Neuron (in vitro differentiated cells): Measurements from ENCODE around the gene SRSF12.

Experiments used
- H2AFZ ChIP-seq: one replicate; pipeline ENCODE4 v1.6.1; 2013; ENCODE audit warnings: low read depth, mild to moderate bottlenecking, inconsistent platforms, low read length, moderate library complexity
- H3K27me3 ChIP-seq: one replicate; pipeline ENCODE4 v1.6.1; 2013; ENCODE audit warnings: low read length; ENCODE audit not compliant: insufficient read depth
- H3K36me3 ChIP-seq: one replicate; pipeline ENCODE4 v1.6.1; 2013; ENCODE audit warnings: low read length; ENCODE audit not compliant: insufficient read depth
- H3K4me1 ChIP-seq: one replicate; pipeline ENCODE4 v1.6.1; 2013; ENCODE audit warnings: low read length; ENCODE audit not compliant: insufficient read depth
- H3K4me3 ChIP-seq: 2 replicates; pipeline ENCODE4 v1.5.1; 2013; ENCODE audit warnings: mild to moderate bottlenecking, low read length, moderate library complexity
- H3K9me3 ChIP-seq: one replicate; pipeline ENCODE4 v1.6.1; 2013; ENCODE audit warnings: low read length

Gene SRSF12

GRCh38 chr6:89117211-89118108, at the start of gene SRSF12:
TSS of gene SRSF12 (minus strand) at chr6:89118071. CDS start at chr6:89117887, 184 bp downstream.
- peaks cover 12% of the 10 kb centered on the region for H3K4me1 ChIP-seq
- H3K27me3 ChIP-seq = no peaks in the 10 kb centered on the region

GRCh38 chr6:89162047-89162371, 44.1 kb upstream of the SRSF12 start:
- Histone ChIP-seq H3K4me1 (no peaks in the 10 kb centered on the region), H3K9me3 (no peaks in the 10 kb centered on the region)

More at GRCh38 chr6:89117211-89118108, at the start of gene SRSF12:
- Histone ChIP-seq H3K36me3 (peaks cover 4% of the 10 kb centered on the region), H2AFZ (peak within 1 kb of the TSS; percentile 100), H3K4me3 (peak within 1 kb of the TSS; percentile 84), H3K9me3 (no peaks in the 10 kb centered on the region)

GRCh38 chr6:89161326-89162046, 43.6 kb upstream of the SRSF12 start:
- Histone ChIP-seq H2AFZ (no peak overlapping the region), H3K4me1 (no peaks in the 10 kb centered on the region), H3K27me3 (no peaks in the 10 kb centered on the region), H3K9me3 (no peaks in the 10 kb centered on the region), H3K36me3 (peaks cover 8% of the 10 kb centered on the region), H3K4me3 (no peak overlapping the region)

More at GRCh38 chr6:89162047-89162371, 44.1 kb upstream of the SRSF12 start:
- Histone ChIP-seq H3K36me3 (peaks cover 8% of the 10 kb centered on the region), H3K27me3 (no peaks in the 10 kb centered on the region), H2AFZ (no peak overlapping the region), H3K4me3 (no peak overlapping the region)

- no peak overlapping the region for H3K4me3 ChIP-seq
- no peaks in the 10 kb centered on the region for H3K4me1 ChIP-seq
- H2AFZ ChIP-seq = no peak overlapping the region
- no peaks in the 10 kb centered on the region for H3K9me3 ChIP-seq
- no peaks in the 10 kb centered on the region for H3K27me3 ChIP-seq
- H3K36me3 ChIP-seq = peaks cover 10% of the 10 kb centered on the region
Observed at GRCh38 chr6:89160331-89161092, 42.6 kb upstream of the SRSF12 start.

- H3K4me1 ChIP-seq = no peaks in the 10 kb centered on the region
- no peaks in the 10 kb centered on the region for H3K27me3 ChIP-seq
- peaks cover 5% of the 10 kb centered on the region for H3K36me3 ChIP-seq
- no peak overlapping the region for H3K4me3 ChIP-seq
- no peaks in the 10 kb centered on the region for H3K9me3 ChIP-seq
- H2AFZ ChIP-seq = no peak overlapping the region
Observed at GRCh38 chr6:89154131-89154530, 36.3 kb upstream of the SRSF12 start.

GRCh38 chr6:89148016-89148750, 30.3 kb upstream of the SRSF12 start:
- Histone ChIP-seq H3K4me3 (no peak overlapping the region), H3K4me1 (peaks cover 3% of the 10 kb centered on the region), H2AFZ (no peak overlapping the region), H3K36me3 (peaks cover 2% of the 10 kb centered on the region), H3K9me3 (no peaks in the 10 kb centered on the region), H3K27me3 (no peaks in the 10 kb centered on the region)

- no peaks in the 10 kb centered on the region for H3K27me3 ChIP-seq
- H3K9me3 ChIP-seq = no peaks in the 10 kb centered on the region
- H3K36me3 ChIP-seq = peaks cover 2% of the 10 kb centered on the region
- peak overlapping the region; percentile 48 for H3K4me3 ChIP-seq
- peak overlapping the region; percentile 76 for H2AFZ ChIP-seq
- peaks cover 3% of the 10 kb centered on the region for H3K4me1 ChIP-seq
Observed at GRCh38 chr6:89146718-89147700, 29.1 kb upstream of the SRSF12 start.

GRCh38 chr6:89145956-89146717, 28.3 kb upstream of the SRSF12 start, which contains the start of gene PM20D2:
TSS of gene PM20D2 (plus strand) at chr6:89146055. CDS start at chr6:89146145, 90 bp downstream.
- Histone ChIP-seq H3K36me3 (peaks cover 2% of the 10 kb centered on the region), H3K9me3 (no peaks in the 10 kb centered on the region), H3K4me1 (peaks cover 3% of the 10 kb centered on the region), H3K27me3 (no peaks in the 10 kb centered on the region), H2AFZ (peak within 1 kb of the TSS; percentile 76), H3K4me3 (peak within 1 kb of the TSS; percentile 48)

- H3K4me1 ChIP-seq = peaks cover 3% of the 10 kb centered on the region
- no peaks in the 10 kb centered on the region for H3K27me3 ChIP-seq
- H3K36me3 ChIP-seq = peaks cover 5% of the 10 kb centered on the region
- H2AFZ ChIP-seq = peak overlapping the region; percentile 76
- no peaks in the 10 kb centered on the region for H3K9me3 ChIP-seq
- H3K4me3 ChIP-seq = peak overlapping the region; percentile 48
Observed at GRCh38 chr6:89145091-89145955, 27.5 kb upstream of the SRSF12 start.

- Histone ChIP-seq H3K4me1 (peaks cover 3% of the 10 kb centered on the region), H3K4me3 (no peak overlapping the region), H3K9me3 (no peaks in the 10 kb centered on the region), H3K27me3 (no peaks in the 10 kb centered on the region), H2AFZ (no peak overlapping the region), H3K36me3 (peaks cover 4% of the 10 kb centered on the region)
Observed at GRCh38 chr6:89144354-89144906, 26.6 kb upstream of the SRSF12 start.
